Activated CD4-positive, alpha-beta memory T cell treated with anti-CD3 and anti-CD28 coated beads, Interleukin-2, amount 10 ng/mL, durations not matched to agents 7 days and 5 days (primary cell): ENCODE measurements around the gene TBR1. TPM values are rescaled to one million over a fixed set of nuclear protein-coding genes. Genes with fewer than 3 reads are reported as not detected.

ENCODE experiments used
- CTCF ChIA-PET: fragments of 350-600 bp; sonication (Branson Sonifier 250); formaldehyde crosslinking; loops from one replicate; lab custom pipeline; 2021; ENCODE audit warnings: antibody characterized with exemption, inconsistent platforms; lab: Charles Lee
- POLR2A ChIA-PET: fragments of 350-600 bp; sonication (Branson Sonifier 250); formaldehyde crosslinking; loops from one replicate; lab custom pipeline; 2021; ENCODE audit warnings: antibody characterized with exemption; lab: Charles Lee
- DNase-seq: peaks from one replicate; pipeline ENCODE4 v3.0.0-alpha.2; 2020
- H3K27ac Mint-ChIP-seq: one replicate; pipeline ENCODE4 v1.8.0; 2021; ENCODE audit warnings: mild to moderate bottlenecking, mixed read lengths
- H3K27me3 Mint-ChIP-seq: one replicate; pipeline ENCODE4 v1.8.0; 2021; ENCODE audit warnings: mixed read lengths
- H3K36me3 Mint-ChIP-seq: one replicate; pipeline ENCODE4 v1.8.0; 2021; ENCODE audit warnings: low read depth, mixed read lengths
- H3K4me1 Mint-ChIP-seq: one replicate; pipeline ENCODE4 v1.8.0; 2021; ENCODE audit warnings: mixed read lengths
- H3K4me3 Mint-ChIP-seq: one replicate; pipeline ENCODE4 v1.8.0; 2021; ENCODE audit warnings: mild to moderate bottlenecking, mixed read lengths
- H3K9me3 Mint-ChIP-seq: one replicate; pipeline ENCODE4 v1.8.0; 2021; ENCODE audit warnings: mixed read lengths
- total RNA-seq, 2 experiments: library from RNA; stranded (reverse); gene quantifications; one replicate each; pipeline ENCODE4 v1.2.3, GENCODE V29; 2021

The TBR1 gene
- total RNA-seq, 2 experiments from 2014 or later: not detected

- H3K27me3 Mint-ChIP-seq: peaks cover 83% of the 10 kb centered on the region
- CTCF ChIA-PET: no interaction called here
- no peak overlapping the region for H3K27ac Mint-ChIP-seq
- POLR2A ChIA-PET: no interaction called here
- peaks cover 32% of the 10 kb centered on the region for H3K4me1 Mint-ChIP-seq
- DNase-seq: no peak
- no peaks in the 10 kb centered on the region for H3K9me3 Mint-ChIP-seq
- peaks cover 18% of the 10 kb centered on the region for H3K36me3 Mint-ChIP-seq
- no peak overlapping the region for H3K4me3 Mint-ChIP-seq
Observed at GRCh38 chr2:161425728-161426454, 9.8 kb downstream of the TBR1 start.

- no peaks in the 10 kb centered on the region for H3K9me3 Mint-ChIP-seq
- H3K4me3 Mint-ChIP-seq: peak overlapping the region; percentile 51
- peaks cover 79% of the 10 kb centered on the region for H3K27me3 Mint-ChIP-seq
- peaks cover 18% of the 10 kb centered on the region for H3K36me3 Mint-ChIP-seq
- CTCF ChIA-PET: no interaction called here
- H3K4me1 Mint-ChIP-seq: peaks cover 32% of the 10 kb centered on the region
- POLR2A ChIA-PET: no interaction called here
- no peak overlapping the region for H3K27ac Mint-ChIP-seq
- DNase-seq: no peak
Observed at GRCh38 chr2:161426455-161426921, 10.4 kb downstream of the TBR1 start.

GRCh38 chr2:161426922-161427663 lies 11.0 kb downstream of the TBR1 start:
- Mint-ChIP-seq H3K27me3 (peaks cover 79% of the 10 kb centered on the region), H3K36me3 (peaks cover 18% of the 10 kb centered on the region), H3K4me3 (peak overlapping the region; percentile 54), H3K4me1 (peaks cover 32% of the 10 kb centered on the region), H3K9me3 (no peaks in the 10 kb centered on the region), H3K27ac (peak overlapping the region; percentile 10)
- DNase-seq: peak; percentile 23
- ChIA-PET CTCF (no interaction called here), POLR2A (no interaction called here)

GRCh38 chr2:161427664-161428587 lies 11.8 kb downstream of the TBR1 start:
- DNase-seq: no peak
- CTCF ChIA-PET: no interaction called here
- H3K27ac Mint-ChIP-seq: no peak overlapping the region
- H3K4me1 Mint-ChIP-seq: peaks cover 28% of the 10 kb centered on the region
- H3K27me3 Mint-ChIP-seq: peaks cover 76% of the 10 kb centered on the region
- H3K9me3 Mint-ChIP-seq: no peaks in the 10 kb centered on the region
- peak overlapping the region; percentile 54 for H3K4me3 Mint-ChIP-seq
- peaks cover 18% of the 10 kb centered on the region for H3K36me3 Mint-ChIP-seq
- POLR2A ChIA-PET: interaction anchor here (0.7 to 0.8 kb wide), 2 partner anchors 9 to 120 kb away, joined by 3 to 4 read pairs; partner anchors contain the start of gene PSMD14

- no peak overlapping the region for H3K4me3 Mint-ChIP-seq
- no peak for DNase-seq
- ChIA-PET POLR2A (no interaction called here), CTCF (no interaction called here)
- H3K4me1 Mint-ChIP-seq: peaks cover 15% of the 10 kb centered on the region
- H3K27ac Mint-ChIP-seq: no peak overlapping the region
- H3K36me3 Mint-ChIP-seq: peaks cover 13% of the 10 kb centered on the region
- H3K9me3 Mint-ChIP-seq: no peaks in the 10 kb centered on the region
- H3K27me3 Mint-ChIP-seq: peaks cover 72% of the 10 kb centered on the region
Observed at GRCh38 chr2:161430386-161430785, 14.3 kb downstream of the TBR1 start.

GRCh38 chr2:161432107-161432506 lies 16.0 kb downstream of the TBR1 start:
- Mint-ChIP-seq H3K4me3 (no peak overlapping the region), H3K27ac (no peak overlapping the region), H3K4me1 (peaks cover 7% of the 10 kb centered on the region), H3K27me3 (peaks cover 66% of the 10 kb centered on the region), H3K9me3 (no peaks in the 10 kb centered on the region), H3K36me3 (peaks cover 7% of the 10 kb centered on the region)
- no peak for DNase-seq
- ChIA-PET CTCF (no interaction called here), POLR2A (no interaction called here)

- no peak overlapping the region for H3K27ac Mint-ChIP-seq
Observed at GRCh38 chr2:161434118-161434517, 18.0 kb downstream of the TBR1 start.

GRCh38 chr2:161436411-161436810 lies 20.3 kb downstream of the TBR1 start:
- ChIA-PET CTCF (no interaction called here), POLR2A (no interaction called here)
- H3K9me3 Mint-ChIP-seq: no peaks in the 10 kb centered on the region
- H3K4me3 Mint-ChIP-seq: no peak overlapping the region
- DNase-seq: no peak
- H3K27ac Mint-ChIP-seq: no peak overlapping the region
- H3K27me3 Mint-ChIP-seq: peaks cover 50% of the 10 kb centered on the region
- H3K4me1 Mint-ChIP-seq: no peaks in the 10 kb centered on the region
- H3K36me3 Mint-ChIP-seq: no peaks in the 10 kb centered on the region

More at GRCh38 chr2:161434118-161434517, 18.0 kb downstream of the TBR1 start:
- ChIA-PET POLR2A (no interaction called here), CTCF (no interaction called here)
- H3K27me3 Mint-ChIP-seq: peaks cover 58% of the 10 kb centered on the region
- H3K9me3 Mint-ChIP-seq: no peaks in the 10 kb centered on the region
- no peak for DNase-seq
- H3K4me1 Mint-ChIP-seq: no peaks in the 10 kb centered on the region
- H3K4me3 Mint-ChIP-seq: no peak overlapping the region
- no peaks in the 10 kb centered on the region for H3K36me3 Mint-ChIP-seq

GRCh38 chr2:161438598-161438997 lies 22.5 kb downstream of the TBR1 start:
- DNase-seq: no peak
- POLR2A ChIA-PET: no interaction called here
- Mint-ChIP-seq H3K4me3 (no peak overlapping the region), H3K4me1 (no peaks in the 10 kb centered on the region), H3K27ac (no peak overlapping the region), H3K27me3 (peaks cover 51% of the 10 kb centered on the region), H3K36me3 (no peaks in the 10 kb centered on the region), H3K9me3 (no peaks in the 10 kb centered on the region)
- CTCF ChIA-PET: no interaction called here

GRCh38 chr2:161445097-161445496 lies 29.0 kb downstream of the TBR1 start:
- Mint-ChIP-seq H3K4me3 (no peak overlapping the region), H3K4me1 (no peaks in the 10 kb centered on the region), H3K27me3 (peaks cover 34% of the 10 kb centered on the region), H3K9me3 (no peaks in the 10 kb centered on the region), H3K36me3 (no peaks in the 10 kb centered on the region), H3K27ac (no peak overlapping the region)
- DNase-seq: no peak
- POLR2A ChIA-PET: no interaction called here
- CTCF ChIA-PET: no interaction called here

GRCh38 chr2:161448431-161448830 lies 32.3 kb downstream of the TBR1 start:
- no peak overlapping the region for H3K27ac Mint-ChIP-seq
- ChIA-PET POLR2A (no interaction called here), CTCF (no interaction called here)
- peaks cover 18% of the 10 kb centered on the region for H3K27me3 Mint-ChIP-seq
- no peak overlapping the region for H3K4me3 Mint-ChIP-seq
- no peaks in the 10 kb centered on the region for H3K9me3 Mint-ChIP-seq
- no peaks in the 10 kb centered on the region for H3K4me1 Mint-ChIP-seq
- H3K36me3 Mint-ChIP-seq: no peaks in the 10 kb centered on the region
- DNase-seq: no peak

- Mint-ChIP-seq H3K9me3 (no peaks in the 10 kb centered on the region), H3K27me3 (peaks cover 8% of the 10 kb centered on the region), H3K36me3 (no peaks in the 10 kb centered on the region), H3K4me3 (no peak overlapping the region), H3K27ac (no peak overlapping the region), H3K4me1 (no peaks in the 10 kb centered on the region)
- ChIA-PET POLR2A (no interaction called here), CTCF (no interaction called here)
- DNase-seq: no peak
Observed at GRCh38 chr2:161471631-161472030, 55.5 kb downstream of the TBR1 start.

GRCh38 chr2:161474920-161475319 lies 58.8 kb downstream of the TBR1 start:
- Mint-ChIP-seq H3K9me3 (peaks cover 2% of the 10 kb centered on the region), H3K4me1 (no peaks in the 10 kb centered on the region), H3K36me3 (no peaks in the 10 kb centered on the region), H3K27me3 (peaks cover 3% of the 10 kb centered on the region), H3K4me3 (no peak overlapping the region), H3K27ac (no peak overlapping the region)
- ChIA-PET CTCF (no interaction called here), POLR2A (no interaction called here)
- DNase-seq: no peak
